WI38 (cell line): ENCODE data around the gene TCEAL9.

Experiments
- H3K4me3 ChIP-seq: 2 replicates; pipeline ENCODE4 v1.5.1; 2011; ENCODE audit warnings: low read depth, mild to moderate bottlenecking, control low read depth, low read length
- TF ChIP-seq, protein P1 (sequence below): IDR thresholded peaks from 2 replicates; pipeline ENCODE4 v1.5.1; 2012; ENCODE audit warnings: low read depth, mild to moderate bottlenecking, control low read depth, low read length

The TCEAL9 gene

DNA sequence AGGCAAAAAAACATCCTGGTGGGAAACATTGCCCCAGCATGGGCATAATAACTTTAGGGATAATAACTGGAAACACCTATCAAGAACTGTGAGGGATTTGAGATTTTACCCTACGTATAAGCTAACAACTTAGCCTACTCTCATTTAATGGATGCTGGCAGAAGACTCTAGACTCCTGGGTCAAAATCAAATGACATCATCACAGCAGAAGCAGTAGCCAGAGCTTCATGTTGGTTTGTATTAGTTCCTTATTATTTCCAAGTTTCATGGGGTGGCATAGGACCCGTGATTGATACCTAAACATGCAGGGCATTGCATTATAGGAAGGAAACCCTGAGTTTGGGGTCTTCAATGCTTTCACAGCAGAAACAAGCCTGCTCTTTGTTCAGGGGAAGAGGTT is 4.6 kb downstream of the TCEAL9 start:
- no peak overlapping the region for H3K4me3 ChIP-seq
- TF ChIP-seq, protein P1, sequence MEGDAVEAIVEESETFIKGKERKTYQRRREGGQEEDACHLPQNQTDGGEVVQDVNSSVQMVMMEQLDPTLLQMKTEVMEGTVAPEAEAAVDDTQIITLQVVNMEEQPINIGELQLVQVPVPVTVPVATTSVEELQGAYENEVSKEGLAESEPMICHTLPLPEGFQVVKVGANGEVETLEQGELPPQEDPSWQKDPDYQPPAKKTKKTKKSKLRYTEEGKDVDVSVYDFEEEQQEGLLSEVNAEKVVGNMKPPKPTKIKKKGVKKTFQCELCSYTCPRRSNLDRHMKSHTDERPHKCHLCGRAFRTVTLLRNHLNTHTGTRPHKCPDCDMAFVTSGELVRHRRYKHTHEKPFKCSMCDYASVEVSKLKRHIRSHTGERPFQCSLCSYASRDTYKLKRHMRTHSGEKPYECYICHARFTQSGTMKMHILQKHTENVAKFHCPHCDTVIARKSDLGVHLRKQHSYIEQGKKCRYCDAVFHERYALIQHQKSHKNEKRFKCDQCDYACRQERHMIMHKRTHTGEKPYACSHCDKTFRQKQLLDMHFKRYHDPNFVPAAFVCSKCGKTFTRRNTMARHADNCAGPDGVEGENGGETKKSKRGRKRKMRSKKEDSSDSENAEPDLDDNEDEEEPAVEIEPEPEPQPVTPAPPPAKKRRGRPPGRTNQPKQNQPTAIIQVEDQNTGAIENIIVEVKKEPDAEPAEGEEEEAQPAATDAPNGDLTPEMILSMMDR = no peak

DNA sequence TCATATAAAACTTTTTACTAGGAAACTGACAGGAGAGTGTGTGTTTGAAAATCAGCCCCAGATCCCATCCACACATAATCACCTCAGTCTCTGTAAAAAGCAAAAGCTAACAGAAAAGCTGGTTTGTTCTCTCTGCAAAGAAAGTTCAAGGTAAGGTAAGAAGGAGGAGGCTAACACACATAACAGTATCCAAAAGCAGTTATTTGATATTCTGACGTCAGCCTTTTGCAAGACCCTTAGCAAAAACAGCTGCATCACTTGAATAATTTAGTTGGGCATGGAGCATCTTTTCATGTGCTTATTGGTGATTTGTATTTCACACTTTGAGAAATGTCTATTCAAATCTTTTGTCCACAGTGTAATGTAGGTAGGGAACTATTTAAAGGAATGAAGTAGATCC is 5.5 kb downstream of the TCEAL9 start:
- TF ChIP-seq, protein P1 = no peak
- no peak overlapping the region for H3K4me3 ChIP-seq

DNA sequence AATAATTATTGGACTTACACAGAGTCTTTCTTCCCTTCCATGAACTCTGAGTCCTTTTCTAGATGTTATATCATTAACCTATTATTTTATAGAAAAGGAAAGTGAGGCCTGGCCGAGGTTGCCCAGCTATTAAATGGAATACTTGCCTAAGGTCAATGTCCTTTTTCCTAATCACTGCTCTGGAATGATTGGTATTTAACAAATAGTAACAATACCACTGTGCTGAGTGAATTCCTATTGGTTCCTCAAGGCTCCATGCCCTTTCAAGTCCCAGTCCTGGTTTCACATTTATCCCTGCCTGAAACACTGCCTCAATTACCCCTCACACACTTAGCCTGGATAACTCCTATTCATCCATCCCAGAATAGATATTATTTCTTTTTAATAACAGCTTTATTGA is 6.2 kb downstream of the TCEAL9 start:
- H3K4me3 ChIP-seq = no peak overlapping the region
- TF ChIP-seq, protein P1 = no peak

DNA sequence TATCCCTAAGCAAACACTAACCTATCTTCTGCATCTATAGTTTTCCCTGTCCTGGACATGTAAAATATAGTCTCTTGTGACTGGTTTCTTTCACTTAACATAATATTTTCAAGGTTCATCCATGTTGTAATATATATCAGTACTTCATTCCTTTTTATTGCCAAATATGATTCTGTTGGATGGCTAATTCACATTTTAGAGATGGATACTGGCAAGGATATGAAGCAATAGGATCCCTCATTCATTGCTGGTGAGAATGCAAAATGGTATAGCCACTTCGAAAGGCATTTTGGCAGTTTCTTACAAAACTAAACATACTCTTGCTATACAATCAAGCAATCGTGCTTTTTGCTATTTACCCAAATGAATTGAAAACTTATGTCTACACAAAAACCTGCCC is 6.7 kb downstream of the TCEAL9 start:
- TF ChIP-seq, protein P1 = no peak
- no peak overlapping the region for H3K4me3 ChIP-seq

DNA sequence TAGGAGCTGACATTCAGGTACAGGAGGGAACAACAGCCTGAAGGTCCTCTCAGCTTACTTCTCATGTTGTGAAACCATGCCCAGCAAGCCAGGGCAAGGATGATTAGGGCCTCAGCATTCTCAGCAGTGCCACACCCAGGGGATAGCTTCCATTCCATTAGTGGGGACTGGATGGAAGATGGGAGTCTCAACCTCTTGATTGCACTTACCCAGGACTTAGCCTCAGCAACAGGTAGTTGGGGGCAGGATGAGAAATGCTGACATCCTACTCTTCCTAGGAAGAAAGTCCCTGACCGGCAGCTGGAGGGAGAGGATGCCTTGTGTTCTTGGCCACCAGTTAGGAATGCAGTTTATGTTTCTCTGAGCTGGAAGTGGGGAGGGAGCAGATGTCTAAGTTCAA is 11.2 kb downstream of the TCEAL9 start:
- H3K4me3 ChIP-seq = no peak overlapping the region
- TF ChIP-seq, protein P1 = no peak

DNA sequence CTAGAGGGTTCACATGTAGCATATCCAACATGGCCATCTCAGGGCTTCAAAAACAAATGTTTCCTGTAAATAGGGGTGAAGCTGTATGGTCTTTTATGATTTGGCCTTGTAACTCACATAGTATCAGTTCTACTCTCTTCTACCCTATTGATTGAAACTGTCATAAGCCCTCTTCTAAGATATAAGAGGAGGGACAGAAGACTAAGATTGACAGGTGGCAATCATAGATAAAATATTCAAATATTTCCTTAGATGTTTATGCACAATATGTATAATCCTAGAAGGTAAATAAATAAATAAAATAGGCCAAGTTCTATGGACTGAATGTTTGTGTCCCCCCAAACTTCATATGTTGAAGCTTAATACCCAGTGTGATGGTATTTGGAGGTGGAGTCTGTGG is 13.2 kb downstream of the TCEAL9 start:
- TF ChIP-seq, protein P1 = no peak

DNA sequence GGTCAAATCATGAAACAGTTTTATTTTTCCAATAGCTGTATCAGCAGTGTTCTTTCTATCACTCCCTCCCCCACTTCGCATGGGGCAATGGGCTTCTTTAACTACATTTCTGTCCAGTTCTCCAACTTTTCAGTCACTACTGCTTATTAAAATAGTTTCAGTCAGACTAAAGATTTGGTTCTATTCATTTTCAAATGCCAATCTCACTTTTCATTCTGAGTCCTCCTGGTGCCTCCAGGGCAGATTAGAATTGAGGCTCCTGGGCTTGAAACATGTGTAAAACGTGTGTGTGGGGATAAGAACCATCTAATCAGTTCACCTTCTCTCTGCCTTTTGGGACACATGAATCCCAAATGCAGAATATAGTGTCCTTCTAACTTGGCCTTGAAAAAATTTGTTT is 16.6 kb downstream of the TCEAL9 start:
- TF ChIP-seq, protein P1 = no peak
- no peak overlapping the region for H3K4me3 ChIP-seq

More for the DNA sequence above, 13.2 kb downstream of the TCEAL9 start:
- no peak overlapping the region for H3K4me3 ChIP-seq
